Activated CD4-positive, alpha-beta T cell treated with anti-CD3 and anti-CD28 coated beads, Interleukin-2, amount 10 ng/mL, durations not matched to agents 24 days and 14 days (primary cell): Measurements from ENCODE around the gene HSPE1. TPM values are rescaled to one million over a fixed set of nuclear protein-coding genes. Genes with fewer than 3 reads are reported as not detected.
A peak's percentile ranks its signal among the peaks of the same experiment; 100 is the strongest.
"Not testable (repeated sequence)": the region's sequence is repeated elsewhere in the genome, so short reads cannot be mapped to it uniquely, and the experiment has no call there.

ENCODE experiments used
- DNase-seq: peaks from one replicate; pipeline ENCODE4 v3.0.0; 2022
- H3K27ac Mint-ChIP-seq: one replicate; pipeline ENCODE4 v1.8.0; 2022; ENCODE audit warnings: mild to moderate bottlenecking, mixed read lengths
- H3K27me3 Mint-ChIP-seq: one replicate; pipeline ENCODE4 v1.8.0; 2022; ENCODE audit warnings: mixed read lengths
- H3K36me3 Mint-ChIP-seq: one replicate; pipeline ENCODE4 v1.8.0; 2022; ENCODE audit warnings: low read depth, mild to moderate bottlenecking, mixed read lengths
- H3K4me1 Mint-ChIP-seq: one replicate; pipeline ENCODE4 v1.8.0; 2021; ENCODE audit warnings: mixed read lengths
- H3K4me3 Mint-ChIP-seq: one replicate; pipeline ENCODE4 v1.8.0; 2022; ENCODE audit warnings: mild to moderate bottlenecking, moderate library complexity, mixed read lengths
- H3K9me3 Mint-ChIP-seq: one replicate; pipeline ENCODE4 v1.8.0; 2021; ENCODE audit warnings: mixed read lengths
- intact Hi-C: fragments of 100-400 bp; cut with micrococcal nuclease; formaldehyde crosslinking; loops from one replicate; pipeline ENCODE4 v1.15.1; 2023
- total RNA-seq: library from RNA; stranded (reverse); gene quantifications from 2 replicates; pipeline ENCODE4 v1.2.3, GENCODE V29; 2022

Gene HSPE1
- total RNA-seq, 1 donor from 2014 or later = 411 TPM

DNA sequence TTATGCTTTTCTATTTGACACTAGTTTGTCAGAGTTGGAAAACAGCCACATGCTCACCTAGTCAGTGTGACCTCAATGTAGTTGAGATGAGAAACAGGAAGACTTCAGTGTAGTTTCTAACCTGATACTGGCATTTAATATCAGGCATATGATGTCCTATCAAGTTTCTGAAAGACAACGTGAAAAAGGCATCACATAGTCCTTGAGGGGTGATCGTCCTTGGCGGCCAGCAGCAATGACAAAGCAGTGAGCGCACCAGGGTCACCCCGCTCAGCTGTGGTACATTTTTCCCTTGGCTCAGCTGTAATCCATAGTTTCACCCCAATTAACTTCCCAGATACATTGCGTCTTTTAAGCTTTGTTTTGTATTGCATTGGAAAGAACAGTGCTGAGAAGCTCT lies 4.3 kb downstream of the HSPE1 start:
- Mint-ChIP-seq H3K27me3 (no peaks in the 10 kb centered on the region), H3K9me3 (no peaks in the 10 kb centered on the region), H3K4me3 (no peak overlapping the region), H3K4me1 (peaks cover 15% of the 10 kb centered on the region), H3K36me3 (peaks cover 55% of the 10 kb centered on the region), H3K27ac (no peak overlapping the region)
- no peak for DNase-seq
- intact Hi-C loops = loop anchor here (10.0 kb wide), 1 partner anchor 1330 kb away; the partner anchor contains the start of gene STK17B

DNA sequence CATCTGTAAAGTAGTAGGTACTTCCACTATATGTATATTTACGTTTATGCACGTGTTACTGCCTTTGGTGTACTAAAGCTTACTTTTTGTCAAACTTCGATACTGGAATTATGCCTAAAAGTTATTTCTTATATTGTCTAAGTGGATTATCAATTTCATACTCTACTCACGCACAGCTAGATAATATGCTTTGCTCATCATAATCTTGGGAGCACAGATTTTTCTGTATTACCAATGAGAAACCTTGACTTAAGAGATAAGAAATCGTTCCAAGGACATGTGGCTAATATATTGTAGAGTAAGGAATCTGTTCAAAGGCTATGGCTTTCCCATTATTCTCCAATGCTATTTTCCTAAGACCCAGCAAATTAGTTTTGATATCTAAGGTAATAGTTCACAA lies 6.5 kb downstream of the HSPE1 start:
- Mint-ChIP-seq H3K27me3 (no peaks in the 10 kb centered on the region), H3K36me3 (peaks cover 44% of the 10 kb centered on the region), H3K4me3 (no peak overlapping the region), H3K27ac (no peak overlapping the region), H3K9me3 (no peaks in the 10 kb centered on the region), H3K4me1 (peaks cover 13% of the 10 kb centered on the region)
- DNase-seq = no peak
- intact Hi-C loops = loop anchor here (10.0 kb wide), 1 partner anchor 1332 kb away; the partner anchor contains the start of gene STK17B

DNA sequence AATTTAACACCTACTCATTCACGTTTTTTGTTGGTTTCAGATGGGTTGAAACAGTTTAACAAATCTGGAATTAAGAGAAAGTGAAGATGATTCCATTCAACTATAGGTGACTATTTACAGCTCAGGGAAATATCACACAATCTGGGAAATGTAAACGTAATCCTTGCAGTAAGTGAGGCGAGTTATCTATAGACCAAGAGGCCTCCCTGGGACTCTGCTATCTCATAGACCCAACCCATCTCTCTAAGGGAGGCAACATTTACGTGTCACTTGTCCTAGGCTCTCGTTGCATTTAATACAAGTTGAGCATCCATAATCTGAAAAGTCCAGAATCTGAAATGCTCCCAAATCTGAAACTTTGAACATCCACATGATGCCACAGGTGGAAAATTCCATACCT lies 13.7 kb downstream of the HSPE1 start:
- H3K27me3 Mint-ChIP-seq = no peaks in the 10 kb centered on the region

DNA sequence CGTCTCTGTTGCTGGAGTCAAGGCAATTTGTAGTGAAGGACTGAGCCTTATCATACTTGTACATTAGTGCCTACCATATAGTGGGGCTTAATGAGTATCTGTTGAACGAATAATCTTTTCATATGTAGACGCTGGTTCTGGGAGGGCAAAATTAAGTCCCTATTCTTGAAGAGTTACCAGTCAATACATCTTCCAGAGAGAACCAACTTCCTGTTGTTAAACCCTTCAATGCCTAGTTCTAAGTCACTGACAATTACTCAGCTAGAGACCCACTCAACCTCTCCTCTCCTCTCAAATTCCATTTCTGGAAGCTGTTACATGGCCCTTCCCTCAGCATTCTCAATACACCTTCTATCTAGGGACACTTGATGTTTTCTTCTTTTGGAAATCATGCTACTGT lies 14.6 kb downstream of the HSPE1 start:
- DNase-seq = peak; percentile 65
- peaks cover 6% of the 10 kb centered on the region for H3K36me3 Mint-ChIP-seq
- peak overlapping the region; percentile 94 for H3K4me3 Mint-ChIP-seq
- peak overlapping the region; percentile 91 for H3K27ac Mint-ChIP-seq
- no peaks in the 10 kb centered on the region for H3K9me3 Mint-ChIP-seq
- H3K4me1 Mint-ChIP-seq = peaks cover 18% of the 10 kb centered on the region
- intact Hi-C loops = loop anchor here (1.0 to 10.0 kb wide), 3 partner anchors 14 to 260 kb away; partner anchors contain the start of genes HSPE1 and SF3B1
- H3K27me3 Mint-ChIP-seq = no peaks in the 10 kb centered on the region

More for the DNA sequence above, 13.7 kb downstream of the HSPE1 start:
- intact Hi-C loops = loop anchor here (10.0 kb wide), 1 partner anchor 261 kb away; no protein-coding TSS in a partner anchor
- peaks cover 16% of the 10 kb centered on the region for H3K4me1 Mint-ChIP-seq
- no peaks in the 10 kb centered on the region for H3K9me3 Mint-ChIP-seq
- no peak overlapping the region for H3K4me3 Mint-ChIP-seq
- H3K36me3 Mint-ChIP-seq = peaks cover 6% of the 10 kb centered on the region
- H3K27ac Mint-ChIP-seq = no peak overlapping the region
- no peak for DNase-seq

DNA sequence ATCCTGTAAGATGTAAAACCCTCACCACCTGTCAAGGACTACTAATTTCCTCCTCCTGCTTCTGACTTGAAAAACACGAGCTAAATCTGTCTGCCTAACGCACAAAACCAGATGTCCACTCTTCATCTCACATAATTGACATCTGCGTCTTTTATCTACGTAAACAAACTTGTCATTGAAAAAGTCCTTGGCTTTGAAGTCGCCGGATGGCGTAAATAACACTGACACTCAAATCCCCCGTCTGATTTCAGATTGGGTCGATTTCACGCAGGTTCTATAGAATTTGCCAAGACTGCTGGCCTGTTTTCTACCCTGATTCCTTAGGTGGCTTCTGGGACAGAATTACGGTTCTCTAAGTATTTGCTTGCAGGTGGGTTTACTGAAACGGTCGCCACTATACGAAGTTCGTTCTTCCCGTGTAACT lies 15.1 kb downstream of the HSPE1 start:
- peaks cover 19% of the 10 kb centered on the region for H3K4me1 Mint-ChIP-seq
- DNase-seq = no peak
- peak overlapping the region; percentile 94 for H3K4me3 Mint-ChIP-seq
- intact Hi-C loops = loop anchor here (1.0 to 10.0 kb wide), 3 partner anchors 15 to 259 kb away; partner anchors contain the start of genes HSPE1 and SF3B1
- peaks cover 5% of the 10 kb centered on the region for H3K36me3 Mint-ChIP-seq
- no peaks in the 10 kb centered on the region for H3K27me3 Mint-ChIP-seq
- peak overlapping the region; percentile 91 for H3K27ac Mint-ChIP-seq
- no peaks in the 10 kb centered on the region for H3K9me3 Mint-ChIP-seq

DNA sequence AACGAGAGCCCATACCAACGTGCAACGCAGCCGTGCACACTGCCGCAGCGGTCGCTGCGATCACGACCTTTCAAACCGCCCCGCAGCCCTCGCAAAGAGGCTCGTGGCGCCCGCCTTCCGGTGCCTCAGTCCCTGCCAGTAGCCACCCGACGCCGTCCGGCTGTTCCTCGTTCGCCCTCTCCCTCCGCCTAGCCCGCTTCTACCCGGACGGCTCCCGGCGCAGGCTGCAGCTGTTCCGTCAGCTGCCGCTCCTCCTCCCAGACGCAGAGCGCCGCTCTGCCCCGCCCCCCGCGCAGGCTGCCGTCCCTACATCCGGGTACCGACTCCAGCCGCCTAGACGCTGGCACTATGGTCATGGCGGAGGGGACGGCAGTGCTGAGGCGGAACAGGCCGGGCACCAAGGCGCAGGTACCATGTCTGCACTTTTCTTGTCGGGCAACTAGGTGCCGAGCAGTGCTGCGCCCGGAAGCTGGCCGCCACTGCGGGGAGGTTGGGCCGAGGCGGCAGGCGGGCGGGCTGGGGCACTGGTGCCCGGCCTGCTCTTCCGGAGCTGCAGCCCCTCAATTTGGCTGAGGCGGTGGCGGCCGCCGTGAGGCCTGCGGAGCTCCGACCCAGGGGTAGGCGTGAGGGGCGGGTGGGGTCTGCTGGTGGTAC lies 15.7 kb downstream of the HSPE1 start, which contains the start of gene MOB4:
MOB4 (plus strand) TSS at position 328 of the 654 bp plus-strand sequence; CDS start at position 349, 21 bp downstream.
- peak within 1 kb of the TSS; percentile 91 for H3K27ac Mint-ChIP-seq
- peak; percentile 99 for DNase-seq
- intact Hi-C loops = loop anchor here (1.0 to 10.0 kb wide), 6 partner anchors 16 to 259 kb away; partner anchors contain the start of genes COQ10B, HSPE1, MARS2 and SF3B1
- H3K4me3 Mint-ChIP-seq = peak within 1 kb of the TSS; percentile 94
- H3K36me3 Mint-ChIP-seq = peaks cover 8% of the 10 kb centered on the region
- no peaks in the 10 kb centered on the region for H3K9me3 Mint-ChIP-seq
- H3K27me3 Mint-ChIP-seq = no peaks in the 10 kb centered on the region
- H3K4me1 Mint-ChIP-seq = peaks cover 21% of the 10 kb centered on the region

DNA sequence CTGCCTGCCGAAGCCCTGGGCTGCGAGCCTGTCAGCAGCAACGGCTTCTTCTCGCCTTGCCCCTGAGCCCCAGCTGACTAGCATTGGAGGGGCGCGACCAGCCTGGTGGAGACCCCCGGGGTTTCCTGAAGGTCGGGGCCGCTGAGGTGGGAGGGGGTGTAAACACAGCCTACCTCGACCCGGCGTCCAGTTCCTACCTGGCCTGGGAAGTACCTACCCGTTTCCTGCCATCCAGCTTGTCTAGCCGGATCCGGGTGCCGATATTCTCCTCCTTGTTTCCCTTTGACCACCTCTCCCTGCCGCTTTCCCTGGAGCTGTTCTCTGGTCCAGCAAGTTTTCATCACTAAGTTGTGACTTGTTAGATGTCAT lies 16.2 kb downstream of the HSPE1 start:
- no peaks in the 10 kb centered on the region for H3K27me3 Mint-ChIP-seq

DNA sequence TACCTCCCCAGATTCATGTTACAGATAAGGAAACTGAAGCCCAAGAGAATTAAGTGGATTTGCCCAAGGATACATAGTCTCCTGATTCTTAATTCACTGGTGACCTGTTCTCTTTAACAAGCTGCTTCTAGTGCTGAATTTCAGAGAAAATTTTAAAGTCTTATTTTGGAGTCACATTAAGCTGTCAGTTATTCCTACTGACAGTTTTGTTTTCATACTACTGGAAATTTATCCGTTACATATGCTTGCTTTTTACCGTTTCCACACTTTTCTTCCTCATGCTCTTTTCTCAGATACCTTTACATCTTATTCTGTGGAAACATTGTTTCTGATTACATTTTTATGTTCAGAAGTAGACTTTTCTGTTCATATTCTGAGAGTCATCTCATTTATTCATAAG lies 17.0 kb downstream of the HSPE1 start:
- peak; percentile 31 for DNase-seq
- Mint-ChIP-seq H3K36me3 (peaks cover 17% of the 10 kb centered on the region), H3K27me3 (no peaks in the 10 kb centered on the region), H3K4me3 (peak overlapping the region; percentile 94), H3K4me1 (peaks cover 24% of the 10 kb centered on the region), H3K27ac (peak overlapping the region; percentile 91), H3K9me3 (no peaks in the 10 kb centered on the region)
- intact Hi-C loops = loop anchor here (2.0 to 10.0 kb wide), 2 partner anchors 18 to 258 kb away; no protein-coding TSS in a partner anchor

More for the DNA sequence above, 16.2 kb downstream of the HSPE1 start:
- peak overlapping the region; percentile 91 for H3K27ac Mint-ChIP-seq
- peak; percentile 77 for DNase-seq
- intact Hi-C loops = loop anchor here (1.0 to 10.0 kb wide), 4 partner anchors 18 to 258 kb away; partner anchors contain the start of genes COQ10B and MARS2
- peaks cover 21% of the 10 kb centered on the region for H3K4me1 Mint-ChIP-seq
- peak overlapping the region; percentile 94 for H3K4me3 Mint-ChIP-seq
- H3K9me3 Mint-ChIP-seq = no peaks in the 10 kb centered on the region
- H3K36me3 Mint-ChIP-seq = peaks cover 12% of the 10 kb centered on the region

DNA sequence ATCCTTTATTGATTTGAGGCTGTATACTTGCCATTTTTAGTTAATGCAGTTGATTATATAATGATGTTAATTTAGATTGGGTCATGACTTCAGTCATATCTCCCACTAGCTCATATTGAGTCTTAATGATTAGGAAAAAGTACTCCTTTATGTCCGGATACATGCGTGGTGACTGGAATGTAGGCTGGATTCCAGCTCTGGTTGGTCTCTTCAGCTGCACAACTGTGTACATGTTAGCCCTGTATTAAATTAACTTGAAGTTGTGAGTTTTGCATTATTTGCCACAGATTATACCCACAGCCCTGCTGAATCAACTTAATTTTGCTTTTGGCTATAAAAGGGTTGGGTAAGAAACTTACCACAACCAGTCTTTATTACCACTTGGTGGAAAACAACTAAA lies 38.2 kb downstream of the HSPE1 start:
- no peak for DNase-seq
- intact Hi-C loops = no loop called here
- Mint-ChIP-seq H3K27me3 (no peaks in the 10 kb centered on the region), H3K9me3 (no peaks in the 10 kb centered on the region), H3K4me1 (peaks cover 17% of the 10 kb centered on the region), H3K4me3 (no peak overlapping the region), H3K27ac (no peak overlapping the region), H3K36me3 (peaks cover 63% of the 10 kb centered on the region)

DNA sequence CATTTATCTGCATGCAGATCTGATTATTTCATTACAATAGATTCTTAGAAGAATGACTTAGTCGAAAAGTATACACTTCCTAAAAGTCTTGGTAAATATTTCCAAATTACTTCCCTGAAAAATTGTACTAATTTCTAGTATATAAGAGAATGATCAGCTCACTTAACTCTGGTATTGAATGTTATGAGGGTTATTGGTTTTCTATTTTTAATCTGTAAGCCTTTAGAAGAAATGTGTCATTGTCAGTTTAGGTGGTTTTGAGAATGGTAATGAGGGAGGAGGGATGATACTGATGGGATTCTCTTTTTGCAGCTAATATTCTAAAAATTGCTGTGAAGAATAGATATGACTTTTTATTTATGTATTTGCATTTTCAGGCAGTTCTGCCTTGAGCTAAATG lies 39.6 kb downstream of the HSPE1 start:
- Mint-ChIP-seq H3K4me1 (peaks cover 8% of the 10 kb centered on the region), H3K9me3 (no peaks in the 10 kb centered on the region), H3K36me3 (peaks cover 64% of the 10 kb centered on the region), H3K27me3 (no peaks in the 10 kb centered on the region), H3K27ac (no peak overlapping the region), H3K4me3 (no peak overlapping the region)
- DNase-seq = no peak
- intact Hi-C loops = no loop called here

DNA sequence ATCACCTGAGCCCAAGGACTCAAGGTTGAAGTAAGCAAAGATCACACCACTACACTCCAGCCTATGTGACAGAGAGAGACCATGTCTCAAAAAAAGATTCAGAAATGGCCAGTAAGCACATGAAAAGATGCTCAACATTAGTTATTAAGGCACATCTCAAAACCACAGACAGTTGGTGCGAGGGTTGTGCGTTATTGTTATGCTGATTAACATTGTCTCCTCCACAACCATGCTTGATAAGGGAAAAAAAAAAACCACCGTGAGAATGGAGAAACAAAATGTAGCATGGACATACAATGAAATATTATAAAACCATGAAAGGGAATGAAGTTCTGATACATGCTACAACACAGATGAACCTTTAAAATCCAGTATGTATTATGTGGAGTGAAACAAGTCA lies 43.0 kb downstream of the HSPE1 start:
- Mint-ChIP-seq H3K36me3 (peaks cover 48% of the 10 kb centered on the region), H3K4me3 (no peak overlapping the region), H3K27me3 (no peaks in the 10 kb centered on the region), H3K9me3 (no peaks in the 10 kb centered on the region), H3K4me1 (peaks cover 6% of the 10 kb centered on the region), H3K27ac (no peak overlapping the region)
- intact Hi-C loops = no loop called here
- no peak for DNase-seq

DNA sequence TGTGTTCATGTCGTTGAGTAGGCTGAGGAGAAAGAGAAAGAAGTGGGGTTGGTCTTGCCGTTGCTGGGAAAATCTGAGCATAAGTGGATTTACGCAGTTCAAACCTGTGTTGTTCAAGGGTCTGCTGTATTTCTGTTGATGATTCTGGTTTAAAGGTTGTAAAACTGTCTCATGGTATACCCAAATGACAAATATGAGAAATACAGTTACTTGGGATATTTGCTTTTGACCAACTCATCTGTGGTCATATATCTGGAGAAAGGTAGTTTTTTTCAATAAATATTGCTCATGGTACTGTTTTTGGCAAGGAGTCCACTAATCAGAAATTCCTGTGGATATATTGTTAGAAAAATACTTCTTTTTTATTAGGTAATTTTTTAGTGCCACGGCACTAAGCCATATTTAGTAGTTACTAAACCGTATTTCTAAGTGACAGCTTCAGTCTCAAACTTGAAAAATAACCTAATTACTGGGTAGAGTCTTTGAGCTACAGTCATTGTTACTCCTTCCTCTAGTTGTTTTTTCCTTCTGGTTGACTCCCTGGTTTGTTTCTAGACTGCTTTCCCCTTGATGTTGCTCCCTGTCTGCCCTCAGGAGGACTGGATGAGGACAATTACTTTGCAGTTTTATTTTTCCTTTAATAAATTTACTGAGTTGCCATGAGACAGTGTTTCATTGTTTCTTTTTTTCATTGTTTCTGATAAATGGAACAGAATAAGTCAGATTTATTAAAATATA lies 47.2 kb downstream of the HSPE1 start:
- Mint-ChIP-seq H3K36me3 (peaks cover 42% of the 10 kb centered on the region), H3K4me3 (no peak overlapping the region), H3K9me3 (no peaks in the 10 kb centered on the region), H3K4me1 (no peaks in the 10 kb centered on the region), H3K27ac (no peak overlapping the region), H3K27me3 (no peaks in the 10 kb centered on the region)
- DNase-seq = no peak
- intact Hi-C loops = no loop called here

DNA sequence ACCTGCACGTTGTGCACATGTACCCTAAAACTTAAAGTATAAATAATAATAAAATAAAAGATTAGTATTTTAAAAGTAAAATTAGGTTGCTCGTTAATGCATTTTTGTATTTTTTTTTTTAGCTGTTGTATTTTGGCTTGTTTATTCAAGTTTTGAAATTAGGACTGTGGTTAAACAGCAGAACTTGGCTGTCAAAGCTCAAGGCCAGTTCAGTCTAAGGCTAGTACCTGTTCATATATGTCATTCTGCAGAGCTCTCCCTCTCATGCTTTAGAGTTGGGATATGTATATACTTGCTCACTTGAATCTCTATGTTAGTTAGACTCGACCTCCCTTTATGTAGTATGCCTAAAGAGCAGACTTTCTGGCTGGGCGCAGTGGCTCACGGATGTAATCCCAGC lies 48.4 kb downstream of the HSPE1 start:
- no peak for DNase-seq
- no peaks in the 10 kb centered on the region for H3K9me3 Mint-ChIP-seq
- no peak overlapping the region for H3K27ac Mint-ChIP-seq
- H3K36me3 Mint-ChIP-seq = peaks cover 43% of the 10 kb centered on the region
- H3K27me3 Mint-ChIP-seq = no peaks in the 10 kb centered on the region
- no peak overlapping the region for H3K4me3 Mint-ChIP-seq
- intact Hi-C loops = no loop called here
- no peaks in the 10 kb centered on the region for H3K4me1 Mint-ChIP-seq

DNA sequence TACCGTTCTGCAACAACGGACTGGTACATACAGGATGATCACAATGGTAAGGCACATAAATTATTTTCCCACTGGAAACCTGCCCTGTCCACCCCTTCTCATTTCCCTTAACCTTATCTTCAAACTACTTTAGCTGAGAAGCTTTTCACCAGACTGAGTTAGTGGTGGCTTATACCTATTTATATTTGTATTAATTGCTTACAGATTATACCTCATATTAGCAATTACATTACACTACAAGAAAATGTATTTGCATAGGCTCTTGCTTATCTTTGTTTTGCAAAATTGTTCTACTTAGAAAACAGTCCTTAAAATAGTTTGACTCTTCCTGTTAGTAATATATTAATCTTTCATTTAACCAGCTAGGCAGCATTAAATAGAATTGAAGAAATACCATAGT lies 51.1 kb downstream of the HSPE1 start:
- H3K27ac Mint-ChIP-seq, H3K9me3 Mint-ChIP-seq, H3K4me1 Mint-ChIP-seq, H3K27me3 Mint-ChIP-seq, H3K4me3 Mint-ChIP-seq, intact Hi-C loops: not testable (repeated sequence)
- peak; percentile 27 for DNase-seq
- peaks cover 47% of the 10 kb centered on the region for H3K36me3 Mint-ChIP-seq
